NB4 (cell line): ENCODE results near the gene PBX3.

Source experiments
- DNase-seq: peaks from one replicate; pipeline ENCODE4 v3.0.0; 2010; ENCODE audit warnings: low read depth
- H3K4me3 ChIP-seq: one replicate; pipeline ENCODE4 v1.5.1; 2011; ENCODE audit warnings: mild to moderate bottlenecking, low read depth, low read length, moderate library complexity
- CTCF ChIP-seq: IDR thresholded peaks from one replicate; pipeline ENCODE4 v1.5.1; 2012; ENCODE audit warnings: low read depth, low read length
- MAX ChIP-seq: IDR thresholded peaks from 2 replicates; pipeline ENCODE4 v1.6.1; 2011; ENCODE audit warnings: low read depth, low read length
- MYC ChIP-seq: IDR thresholded peaks from 2 replicates; pipeline ENCODE4 v1.6.1; 2011; ENCODE audit warnings: low read depth, low read length
- POLR2A ChIP-seq: IDR thresholded peaks from 2 replicates; pipeline ENCODE4 v1.6.1; 2011; ENCODE audit warnings: mild to moderate bottlenecking; ENCODE audit not compliant: insufficient read length; ENCODE audit errors: extremely low read depth

The PBX3 gene

GRCh38 chr9:125803526-125803925 lies 56.4 kb downstream of the PBX3 start:
- DNase-seq: no peak
- TF ChIP-seq MYC: no peak
- TF ChIP-seq POLR2A: no peak
- no peak for TF ChIP-seq CTCF
- TF ChIP-seq MAX: no peak

GRCh38 chr9:125805057-125805456 lies 57.9 kb downstream of the PBX3 start:
- TF ChIP-seq MYC (no peak), MAX (no peak), CTCF (no peak), POLR2A (no peak)
- DNase-seq: no peak
- no peak overlapping the region for H3K4me3 ChIP-seq

More at GRCh38 chr9:125803526-125803925, 56.4 kb downstream of the PBX3 start:
- no peak overlapping the region for H3K4me3 ChIP-seq

GRCh38 chr9:125805586-125805985 lies 58.4 kb downstream of the PBX3 start:
- H3K4me3 ChIP-seq: no peak overlapping the region
- DNase-seq: no peak
- no peak for TF ChIP-seq CTCF
- TF ChIP-seq MAX: no peak
- no peak for TF ChIP-seq POLR2A
- no peak for TF ChIP-seq MYC

- no peak overlapping the region for H3K4me3 ChIP-seq
Observed at GRCh38 chr9:125807079-125807478, 59.9 kb downstream of the PBX3 start.

GRCh38 chr9:125810161-125810560 lies 63.0 kb downstream of the PBX3 start:
- TF ChIP-seq POLR2A (no peak), MAX (no peak), CTCF (no peak), MYC (no peak)
- no peak for DNase-seq
- no peak overlapping the region for H3K4me3 ChIP-seq

More at GRCh38 chr9:125807079-125807478, 59.9 kb downstream of the PBX3 start:
- no peak for DNase-seq
- no peak for TF ChIP-seq MYC
- no peak for TF ChIP-seq CTCF
- no peak for TF ChIP-seq POLR2A

- no peak overlapping the region for H3K4me3 ChIP-seq
- no peak for DNase-seq
- no peak for TF ChIP-seq MYC
- no peak for TF ChIP-seq CTCF
Observed at GRCh38 chr9:125811002-125811401, 63.8 kb downstream of the PBX3 start.
